ENCODE data around the gene ARSB. TPM values are rescaled to one million over a fixed set of nuclear protein-coding genes. Genes with fewer than 3 reads are reported as not detected.
"Not testable (repeated sequence)": the region's sequence is repeated elsewhere in the genome, so short reads cannot be mapped to it uniquely, and the experiment has no call there.

Gene ARSB
- total RNA-seq, 1 donor from 2014 or later = 16.7 TPM

DNA sequence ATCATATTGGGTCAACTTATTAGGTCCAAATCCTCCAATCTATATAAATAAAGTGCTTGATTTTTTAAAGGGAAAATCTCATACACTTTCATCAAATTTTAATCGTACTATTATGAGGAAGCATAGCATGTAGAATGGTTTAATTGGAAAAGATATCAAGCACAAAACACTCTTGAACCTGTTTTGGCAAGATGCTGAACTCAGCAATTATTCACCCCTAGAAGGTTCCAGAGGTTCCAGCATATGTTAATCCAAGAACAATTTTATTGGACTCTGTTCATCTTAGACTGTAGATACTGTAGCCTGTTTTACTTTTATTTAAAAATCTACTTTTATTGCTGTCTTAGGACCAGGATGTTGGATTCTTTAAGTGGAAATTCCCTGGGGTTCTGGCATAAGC lies 244.1 kb downstream of the ARSB start:
- no peak for DNase-seq (ENCODE audit: low read depth)
- no peak overlapping the region for H3K4me3 ChIP-seq (ENCODE audit: low read depth, low read length)
- TF ChIP-seq, protein P1, sequence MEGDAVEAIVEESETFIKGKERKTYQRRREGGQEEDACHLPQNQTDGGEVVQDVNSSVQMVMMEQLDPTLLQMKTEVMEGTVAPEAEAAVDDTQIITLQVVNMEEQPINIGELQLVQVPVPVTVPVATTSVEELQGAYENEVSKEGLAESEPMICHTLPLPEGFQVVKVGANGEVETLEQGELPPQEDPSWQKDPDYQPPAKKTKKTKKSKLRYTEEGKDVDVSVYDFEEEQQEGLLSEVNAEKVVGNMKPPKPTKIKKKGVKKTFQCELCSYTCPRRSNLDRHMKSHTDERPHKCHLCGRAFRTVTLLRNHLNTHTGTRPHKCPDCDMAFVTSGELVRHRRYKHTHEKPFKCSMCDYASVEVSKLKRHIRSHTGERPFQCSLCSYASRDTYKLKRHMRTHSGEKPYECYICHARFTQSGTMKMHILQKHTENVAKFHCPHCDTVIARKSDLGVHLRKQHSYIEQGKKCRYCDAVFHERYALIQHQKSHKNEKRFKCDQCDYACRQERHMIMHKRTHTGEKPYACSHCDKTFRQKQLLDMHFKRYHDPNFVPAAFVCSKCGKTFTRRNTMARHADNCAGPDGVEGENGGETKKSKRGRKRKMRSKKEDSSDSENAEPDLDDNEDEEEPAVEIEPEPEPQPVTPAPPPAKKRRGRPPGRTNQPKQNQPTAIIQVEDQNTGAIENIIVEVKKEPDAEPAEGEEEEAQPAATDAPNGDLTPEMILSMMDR (conservative IDR thresholded peaks at IDR 0.05; ENCODE audit: low read depth, low read length) = no peak

DNA sequence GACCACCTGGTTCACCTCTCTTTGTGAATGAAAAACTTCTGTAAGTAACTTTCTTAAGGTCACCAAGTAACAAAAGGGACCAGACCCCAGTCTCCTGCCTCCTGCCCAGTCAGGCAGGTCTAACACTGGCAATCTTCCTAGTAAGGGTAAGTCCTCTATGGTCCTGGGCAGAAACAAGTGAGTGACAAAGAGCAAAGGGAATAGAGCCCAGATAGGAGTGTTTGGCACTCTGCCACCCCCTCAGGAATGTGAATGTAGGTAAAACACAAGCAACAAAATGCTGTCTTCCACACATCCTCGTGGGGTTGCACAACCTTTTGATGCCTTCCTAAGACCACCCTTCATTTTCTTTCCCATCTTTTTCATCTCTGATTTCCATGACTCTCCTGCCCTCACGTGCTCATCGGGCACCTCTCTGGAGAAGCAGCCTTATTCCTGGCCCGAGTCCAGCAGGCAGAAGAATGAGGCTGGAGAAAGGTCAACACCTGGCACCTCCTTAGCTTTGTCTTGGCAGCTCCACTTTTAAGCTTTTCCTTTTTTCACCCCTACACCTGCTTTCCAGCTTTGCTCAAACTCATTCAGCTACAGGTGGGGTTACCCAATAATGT lies 246.3 kb downstream of the ARSB start:
- TF ChIP-seq, protein P1 (conservative IDR thresholded peaks at IDR 0.05; ENCODE audit: low read depth, low read length) = no peak
- no peak overlapping the region for H3K4me3 ChIP-seq (ENCODE audit: low read depth, low read length)
- DNase-seq (ENCODE audit: low read depth) = no peak

DNA sequence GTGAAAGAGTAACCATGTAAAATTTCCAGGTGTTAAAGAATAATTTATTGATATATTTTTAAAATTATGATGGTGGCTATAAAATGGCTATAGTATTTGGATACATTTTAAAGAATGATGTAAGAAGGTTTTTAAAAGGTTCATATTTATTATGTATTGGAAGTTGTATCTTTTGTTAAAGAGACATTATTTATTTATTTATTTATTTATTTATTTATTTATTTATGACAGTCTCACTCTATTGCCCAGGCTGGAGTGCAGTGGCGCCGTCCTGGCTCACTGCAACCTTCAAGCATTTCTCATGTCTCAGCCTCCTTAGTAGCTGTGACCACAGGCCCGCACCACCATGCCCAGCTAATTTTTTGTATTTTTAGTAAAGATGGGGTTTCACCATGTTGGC lies 247.0 kb downstream of the ARSB start:
- DNase-seq (ENCODE audit: low read depth) = no peak
- TF ChIP-seq, protein P1 (conservative IDR thresholded peaks at IDR 0.05; ENCODE audit: low read depth, low read length) = no peak
- H3K4me3 ChIP-seq (ENCODE audit: low read depth, low read length) = no peak overlapping the region

- no peak overlapping the region for H3K4me3 ChIP-seq (ENCODE audit: low read depth, low read length)
- TF ChIP-seq, protein P1 (conservative IDR thresholded peaks at IDR 0.05; ENCODE audit: low read depth, low read length) = no peak
- no peak for DNase-seq (ENCODE audit: low read depth)
Observed at GRCh38 chr5:78735834-78736463, 249.2 kb downstream of the ARSB start.

DNA sequence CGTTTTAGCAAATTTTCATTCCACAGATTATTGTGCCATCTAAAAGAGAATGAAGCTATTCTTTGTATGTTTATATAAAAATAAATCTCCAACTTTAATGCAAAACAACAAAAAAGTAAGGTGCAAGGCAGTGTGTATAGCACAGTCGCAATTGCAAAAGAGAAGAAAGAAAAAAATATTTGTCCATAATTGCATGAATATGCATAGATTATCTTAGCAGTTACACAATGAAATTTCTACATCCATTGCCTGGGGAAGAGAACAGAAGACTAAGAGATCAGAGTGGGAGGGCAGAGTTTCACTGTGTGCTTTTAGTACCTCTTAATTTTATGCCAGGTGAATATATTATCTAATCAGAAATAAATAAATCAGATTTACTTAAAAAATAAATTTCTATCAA lies 250.2 kb downstream of the ARSB start:
- H3K4me3 ChIP-seq (ENCODE audit: low read depth, low read length) = no peak overlapping the region
- no peak for DNase-seq (ENCODE audit: low read depth)
- TF ChIP-seq, protein P1 (conservative IDR thresholded peaks at IDR 0.05; ENCODE audit: low read depth, low read length) = no peak

DNA sequence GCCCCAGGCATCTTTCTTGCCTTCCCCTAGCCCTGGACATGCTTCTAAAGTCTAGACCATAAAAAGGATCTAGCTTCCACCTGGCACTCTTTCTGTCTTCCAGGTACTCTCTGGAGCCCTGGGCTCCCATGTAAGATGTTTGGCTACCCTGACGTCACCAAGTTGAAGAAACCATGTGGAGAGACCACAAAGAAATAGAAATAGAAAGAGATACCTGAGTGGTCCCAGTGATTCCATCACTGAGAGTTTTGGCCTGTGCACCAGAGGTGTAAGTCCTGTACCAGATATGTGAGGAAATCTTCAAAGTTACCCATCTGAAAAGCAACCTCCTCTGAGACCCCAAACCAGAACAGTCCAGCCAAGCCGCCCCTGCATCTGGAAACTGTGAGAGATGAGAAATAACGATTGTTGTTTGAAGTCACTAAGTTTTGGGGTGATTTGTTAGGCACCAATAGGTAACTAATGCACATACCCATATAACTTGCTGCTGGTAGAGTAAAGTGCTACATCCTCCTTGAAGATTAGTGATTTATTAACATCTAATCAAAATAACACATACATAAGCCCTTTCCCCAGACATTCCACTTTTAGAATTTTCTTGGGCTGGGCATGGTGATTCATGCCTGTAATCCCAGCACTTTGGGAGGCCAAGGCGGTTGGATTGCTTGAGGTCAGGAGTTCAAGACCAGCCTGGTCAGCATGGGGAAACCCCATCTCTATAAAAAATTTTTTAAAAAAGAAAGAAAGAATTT lies 250.8 kb downstream of the ARSB start:
- H3K4me3 ChIP-seq (ENCODE audit: low read depth, low read length) = no peak overlapping the region
- TF ChIP-seq, protein P1 (conservative IDR thresholded peaks at IDR 0.05; ENCODE audit: low read depth, low read length) = no peak
- peak; percentile 55 for DNase-seq (ENCODE audit: low read depth)

- not testable (repeated sequence) for DNase-seq (ENCODE audit: low read depth); H3K4me3 ChIP-seq (ENCODE audit: low read depth, low read length)
Observed at GRCh38 chr5:78732721-78733120, 252.4 kb downstream of the ARSB start.

All from epithelial cell of proximal tubule (primary cell).